Endothelial cell of umbilical vein (primary cell): ENCODE measurements around the gene TPCN1.

Source experiments
- CTCF ChIP-seq, 2 donors: IDR thresholded peaks; 1 replicate in 1 of 2; 2 replicates in 1 of 2; pipeline ENCODE4 v1.5.1; 2011; ENCODE audit warnings: low read length in 2 of 2, mild to moderate bottlenecking in 2 of 2, moderate library complexity in 2 of 2, control low read depth in 1 of 2, inconsistent platforms in 1 of 2, low read depth in 1 of 2; ENCODE audit not compliant: insufficient read depth in 1 of 2; ENCODE audit errors: extremely low read depth in 1 of 2
- EZH2 ChIP-seq: IDR thresholded peaks from 2 replicates; pipeline ENCODE4 v1.6.1; 2012; ENCODE audit warnings: borderline replicate concordance, low read depth, mild to moderate bottlenecking, moderate library complexity, low read length, inconsistent platforms; ENCODE audit not compliant: severe bottlenecking
- JUN ChIP-seq: IDR thresholded peaks from 2 replicates; pipeline ENCODE4 v1.6.1; 2011; ENCODE audit warnings: borderline replicate concordance, low read depth; ENCODE audit not compliant: insufficient read length, insufficient read depth
- MAX ChIP-seq: IDR thresholded peaks from 2 replicates; pipeline ENCODE4 v1.6.1; 2011; ENCODE audit not compliant: insufficient read depth, insufficient read length
- MYC ChIP-seq: IDR thresholded peaks from one replicate; pipeline ENCODE4 v1.6.1; 2011; ENCODE audit warnings: mild to moderate bottlenecking, low read depth, low read length
- POLR2A ChIP-seq: IDR thresholded peaks from 2 replicates; pipeline ENCODE4 v1.6.1; 2012; ENCODE audit warnings: low read depth, mild to moderate bottlenecking, control low read depth, low read length
- POLR2AphosphoS5 ChIP-seq: IDR thresholded peaks from 2 replicates; pipeline ENCODE4 v1.6.1; 2012; ENCODE audit warnings: low read depth, mild to moderate bottlenecking, control low read depth, low read length, moderate library complexity; ENCODE audit not compliant: insufficient read depth

- no peak for TF ChIP-seq EZH2
- TF ChIP-seq CTCF (IDR thresholded peaks at IDR 0.05; ENCODE audit: extremely low read depth in 1 of 2, insufficient read depth in 1 of 2, low read depth in 1 of 2, low read length in 2 of 2): no peak
- TF ChIP-seq POLR2A: no peak
- TF ChIP-seq MYC: no peak
- no peak for TF ChIP-seq POLR2AphosphoS5
- no peak for TF ChIP-seq JUN
- no peak for TF ChIP-seq MAX
These were observed 21.1 kb upstream of the TPCN1 start for GRCh38 chr12:113200021-113200797.
